NCI-H1105 (cell line): Measurements from ENCODE around the gene TPSB2.
"Not testable (repeated sequence)": the region's sequence is repeated elsewhere in the genome, so short reads cannot be mapped to it uniquely, and the experiment has no call there.

Source experiments
- DNase-seq: peaks from one replicate; lab custom pipeline; 2025; lab: John Stamatoyannopoulos, UW

The TPSB2 gene

GRCh38 chr16:1240436-1240835, 10.5 kb upstream of the TPSB2 start, which contains the start of gene TPSAB1:
TPSAB1 (plus strand) TSS chr16:1240705; CDS start chr16:1240939, 234 bp downstream.
- DNase-seq, result not testable (repeated sequence)

DNA sequence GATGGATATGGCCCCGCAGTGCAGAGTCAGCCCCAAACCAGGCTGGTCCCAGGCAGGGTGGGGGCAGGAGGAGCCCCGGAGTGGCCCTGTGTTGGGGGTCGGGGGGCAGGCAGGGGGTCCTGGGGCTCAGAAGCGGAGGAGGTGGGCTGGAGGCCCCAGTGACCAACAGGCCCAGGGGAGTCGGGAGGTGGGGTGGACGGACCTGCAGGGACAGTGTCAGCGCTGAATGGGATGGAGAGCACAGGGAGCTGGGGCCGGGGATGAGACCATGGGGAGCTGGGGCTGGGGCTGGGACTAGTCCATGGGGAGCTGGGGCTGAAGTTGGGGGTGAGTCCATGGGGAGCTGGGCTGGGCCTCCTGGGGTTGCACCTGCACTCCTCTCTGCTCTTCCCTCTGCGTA, 9.6 kb upstream of the TPSB2 start:
- DNase-seq, result not testable (repeated sequence)

- DNase-seq, result not testable (repeated sequence)
Measured at GRCh38 chr16:1238909-1239308, 8.9 kb upstream of the TPSB2 start.

- no peak for DNase-seq
Measured at GRCh38 chr16:1237990-1238389, 8.0 kb upstream of the TPSB2 start.

- DNase-seq, result not testable (repeated sequence)
Measured at GRCh38 chr16:1236659-1237058, 6.7 kb upstream of the TPSB2 start.

GRCh38 chr16:1232049-1232748, 2.2 kb upstream of the TPSB2 start:
- not testable (repeated sequence) for DNase-seq

DNA sequence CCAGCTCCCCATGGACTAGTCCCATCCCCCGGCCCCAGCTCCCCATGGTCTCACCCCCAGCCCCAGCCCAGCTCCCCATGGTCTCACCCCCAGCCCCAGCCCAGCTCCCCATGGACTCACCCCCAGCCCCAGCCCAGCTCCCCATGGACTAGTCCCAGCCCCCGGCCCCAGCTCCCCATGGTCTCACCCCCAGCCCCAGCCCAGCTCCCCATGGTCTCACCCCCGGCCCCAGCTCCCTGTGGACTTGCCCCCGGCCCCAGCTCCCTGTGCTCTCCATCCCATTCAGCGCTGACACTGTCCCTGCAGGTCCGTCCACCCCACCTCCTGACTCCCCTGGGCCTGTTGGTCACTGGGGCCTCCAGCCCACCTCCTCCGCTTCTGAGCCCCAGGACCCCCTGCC, 1.3 kb upstream of the TPSB2 start:
- not testable (repeated sequence) for DNase-seq

- not testable (repeated sequence) for DNase-seq
Measured at GRCh38 chr16:1230471-1231212, 658 bp upstream of the TPSB2 start.

- DNase-seq, result not testable (repeated sequence)
Measured at GRCh38 chr16:1229476-1229875, 508 bp downstream of the TPSB2 start.

DNA sequence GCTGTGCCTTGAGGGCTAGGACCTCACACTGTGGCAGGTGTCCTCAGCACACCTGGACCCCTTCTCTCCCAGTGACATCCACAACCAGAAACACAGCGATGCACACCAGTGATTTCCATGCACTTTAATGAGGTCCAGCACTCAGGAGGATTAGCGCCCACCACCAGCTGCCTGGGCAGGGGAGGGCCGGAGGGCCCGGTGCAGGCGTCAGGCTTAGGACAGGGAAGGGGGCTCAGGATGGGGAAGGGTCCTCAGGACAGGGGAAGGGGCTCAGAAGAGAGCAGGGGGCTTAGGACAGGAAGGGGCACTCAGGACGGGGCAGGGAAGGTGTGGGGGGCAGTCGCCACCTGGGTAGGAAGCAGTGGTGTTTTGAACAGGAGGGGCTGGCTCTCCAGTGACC, 1.8 kb downstream of the TPSB2 start:
- DNase-seq, result not testable (repeated sequence)

DNA sequence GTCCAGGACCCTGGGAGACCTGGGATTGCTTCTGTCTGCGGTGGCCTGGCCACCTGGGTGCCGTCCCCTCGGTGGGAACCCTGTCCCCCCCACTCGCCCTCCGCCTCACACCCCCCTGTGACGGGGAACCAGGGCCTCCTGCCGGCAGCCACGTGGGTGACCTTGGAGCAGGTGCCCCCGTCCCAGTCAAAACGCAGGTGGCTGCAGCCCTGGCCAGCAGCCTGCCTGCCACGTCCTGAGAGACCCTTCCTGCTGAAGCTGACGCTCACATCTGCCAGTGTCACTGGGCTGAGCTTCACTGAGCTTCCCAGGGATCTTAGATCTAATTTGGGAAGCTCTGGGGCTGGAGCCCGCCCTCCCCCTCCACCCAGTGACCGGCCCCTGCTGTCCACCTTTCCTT, 3.3 kb downstream of the TPSB2 start:
- DNase-seq, result not testable (repeated sequence)

- DNase-seq, result not testable (repeated sequence)
Measured at GRCh38 chr16:1225728-1226311, 4.2 kb downstream of the TPSB2 start.

GRCh38 chr16:1225051-1225451, 4.9 kb downstream of the TPSB2 start, which contains the start of gene TPSG1:
TPSG1 (minus strand) TSS chr16:1225268; CDS start chr16:1225252, 16 bp downstream.
- no peak for DNase-seq

GRCh38 chr16:1224558-1224957, 5.4 kb downstream of the TPSB2 start:
- DNase-seq, result no peak

DNA sequence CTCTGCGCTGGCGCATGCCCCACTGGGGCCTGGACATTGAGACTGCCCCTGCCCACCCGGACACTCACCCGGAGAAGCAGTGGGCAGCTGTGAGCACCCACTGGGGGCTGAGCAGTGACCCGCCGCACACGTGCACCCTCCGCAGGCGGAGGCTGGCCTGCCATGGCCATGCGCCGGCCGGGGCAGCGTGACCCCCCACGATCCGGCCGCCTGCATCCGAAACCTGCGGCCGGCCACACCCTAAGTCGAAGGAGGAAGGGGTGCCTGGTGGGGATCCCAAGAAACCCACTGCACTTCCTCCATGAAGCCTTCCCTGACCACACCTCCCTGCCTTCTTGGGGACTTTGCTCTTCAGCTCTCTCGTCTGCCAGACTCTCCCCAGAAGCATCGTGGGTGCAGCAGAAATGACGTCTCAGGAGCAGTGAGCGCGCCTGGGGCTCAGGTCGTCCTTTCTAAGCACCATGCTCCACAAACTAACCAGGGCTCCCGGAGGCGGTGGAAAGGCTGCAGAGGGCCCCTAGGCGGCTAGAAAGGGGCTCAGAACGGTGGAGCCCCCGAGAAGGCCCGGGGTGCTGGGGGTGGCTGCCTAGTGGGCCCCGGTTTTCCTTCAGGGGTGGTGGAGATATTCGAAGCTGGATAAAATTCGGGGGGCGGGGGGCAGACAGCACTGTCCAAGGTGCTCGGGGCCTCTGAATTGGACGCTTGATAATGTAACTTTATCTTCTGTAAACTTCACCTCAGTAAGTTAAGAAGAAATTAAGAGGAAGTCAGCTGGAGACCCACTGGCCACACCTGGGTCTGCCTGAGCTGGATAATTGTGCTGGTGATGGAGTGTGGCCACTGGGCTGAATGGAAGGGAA, 6.4 kb downstream of the TPSB2 start:
- DNase-seq, result no peak

GRCh38 chr16:1222553-1223354, 7.2 kb downstream of the TPSB2 start:
- DNase-seq, result no peak

GRCh38 chr16:1221628-1222552, 8.1 kb downstream of the TPSB2 start:
- DNase-seq, result no peak

DNA sequence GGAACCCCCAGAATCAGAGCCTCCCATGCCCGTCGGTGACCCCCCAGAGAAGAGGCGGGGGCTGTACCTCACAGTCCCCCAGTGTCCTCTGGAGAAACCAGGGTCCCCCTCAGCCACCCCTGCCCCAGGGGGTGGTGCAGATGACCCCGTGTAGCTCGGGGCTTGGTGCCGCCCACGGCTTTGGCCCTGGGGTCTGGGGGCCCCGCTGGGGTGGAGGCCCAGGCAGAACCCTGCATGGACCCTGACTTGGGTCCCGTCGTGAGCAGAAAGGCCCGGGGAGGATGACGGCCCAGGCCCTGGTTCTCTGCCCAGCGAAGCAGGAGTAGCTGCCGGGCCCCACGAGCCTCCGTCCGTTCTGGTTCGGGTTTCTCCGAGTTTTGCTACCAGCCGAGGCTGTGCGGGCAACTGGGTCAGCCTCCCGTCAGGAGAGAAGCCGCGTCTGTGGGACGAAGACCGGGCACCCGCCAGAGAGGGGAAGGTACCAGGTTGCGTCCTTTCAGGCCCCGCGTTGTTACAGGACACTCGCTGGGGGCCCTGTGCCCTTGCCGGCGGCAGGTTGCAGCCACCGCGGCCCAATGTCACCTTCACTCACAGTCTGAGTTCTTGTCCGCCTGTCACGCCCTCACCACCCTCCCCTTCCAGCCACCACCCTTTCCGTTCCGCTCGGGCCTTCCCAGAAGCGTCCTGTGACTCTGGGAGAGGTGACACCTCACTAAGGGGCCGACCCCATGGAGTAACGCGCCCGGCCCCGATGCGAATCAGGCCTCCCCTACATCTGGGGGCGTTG, 8.9 kb downstream of the TPSB2 start:
- DNase-seq, result no peak

DNA sequence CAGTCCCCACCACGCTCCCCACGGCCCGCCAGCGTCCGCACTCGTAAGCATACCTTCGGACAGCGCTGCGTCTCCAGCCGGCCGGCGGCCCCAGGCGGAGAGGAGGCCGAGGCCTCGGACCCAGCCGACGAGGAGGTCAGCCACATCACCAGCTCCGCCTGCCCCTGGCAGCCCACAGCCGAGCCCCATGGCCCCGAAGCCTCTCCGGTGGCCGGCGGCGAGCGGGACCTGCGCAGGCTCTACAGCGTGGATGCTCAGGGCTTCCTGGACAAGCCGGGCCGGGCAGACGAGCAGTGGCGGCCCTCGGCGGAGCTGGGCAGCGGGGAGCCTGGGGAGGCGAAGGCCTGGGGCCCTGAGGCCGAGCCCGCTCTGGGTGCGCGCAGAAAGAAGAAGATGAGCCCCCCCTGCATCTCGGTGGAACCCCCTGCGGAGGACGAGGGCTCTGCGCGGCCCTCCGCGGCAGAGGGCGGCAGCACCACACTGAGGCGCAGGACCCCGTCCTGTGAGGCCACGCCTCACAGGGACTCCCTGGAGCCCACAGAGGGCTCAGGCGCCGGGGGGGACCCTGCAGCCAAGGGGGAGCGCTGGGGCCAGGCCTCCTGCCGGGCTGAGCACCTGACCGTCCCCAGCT, 9.8 kb downstream of the TPSB2 start:
- DNase-seq, result no peak
